ENCODE measurements around the gene INVS.

DNA sequence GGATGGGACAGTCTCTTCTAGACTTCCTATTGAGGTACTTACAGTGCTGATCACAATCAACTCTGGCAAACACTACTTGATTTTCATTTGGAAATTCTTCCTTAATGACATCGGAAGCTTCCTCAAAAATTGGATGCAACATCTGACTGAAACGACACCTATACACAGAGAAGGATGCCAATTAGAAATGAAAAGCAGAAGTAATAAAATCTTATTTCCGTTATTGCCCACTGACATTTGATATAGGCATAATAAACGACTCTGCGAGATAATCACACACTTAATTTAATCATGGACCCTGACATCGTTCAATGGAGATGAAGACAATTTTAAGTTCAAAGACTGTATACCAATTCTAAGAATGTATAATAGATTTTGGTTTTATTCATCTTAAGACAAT is 46.7 kb upstream of the INVS start:
- TF ChIP-seq, protein P1, sequence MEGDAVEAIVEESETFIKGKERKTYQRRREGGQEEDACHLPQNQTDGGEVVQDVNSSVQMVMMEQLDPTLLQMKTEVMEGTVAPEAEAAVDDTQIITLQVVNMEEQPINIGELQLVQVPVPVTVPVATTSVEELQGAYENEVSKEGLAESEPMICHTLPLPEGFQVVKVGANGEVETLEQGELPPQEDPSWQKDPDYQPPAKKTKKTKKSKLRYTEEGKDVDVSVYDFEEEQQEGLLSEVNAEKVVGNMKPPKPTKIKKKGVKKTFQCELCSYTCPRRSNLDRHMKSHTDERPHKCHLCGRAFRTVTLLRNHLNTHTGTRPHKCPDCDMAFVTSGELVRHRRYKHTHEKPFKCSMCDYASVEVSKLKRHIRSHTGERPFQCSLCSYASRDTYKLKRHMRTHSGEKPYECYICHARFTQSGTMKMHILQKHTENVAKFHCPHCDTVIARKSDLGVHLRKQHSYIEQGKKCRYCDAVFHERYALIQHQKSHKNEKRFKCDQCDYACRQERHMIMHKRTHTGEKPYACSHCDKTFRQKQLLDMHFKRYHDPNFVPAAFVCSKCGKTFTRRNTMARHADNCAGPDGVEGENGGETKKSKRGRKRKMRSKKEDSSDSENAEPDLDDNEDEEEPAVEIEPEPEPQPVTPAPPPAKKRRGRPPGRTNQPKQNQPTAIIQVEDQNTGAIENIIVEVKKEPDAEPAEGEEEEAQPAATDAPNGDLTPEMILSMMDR (IDR thresholded peaks at IDR 0.05) = no peak
- TF ChIP-seq POLR2A (IDR thresholded peaks at IDR 0.05) = no peak
